ENCODE measurements around the gene PCF11.

PCF11 gene

GRCh38 chr11:83159902-83160865 is 3.3 kb downstream of the PCF11 start:
- peak overlapping the region; percentile 71 to 100 (median 99) for H3K27ac Mint-ChIP-seq
- peaks cover 48% of the 10 kb centered on the region for H3K36me3 Mint-ChIP-seq (ENCODE audit: low read depth)
- H3K4me3 Mint-ChIP-seq = peak overlapping the region; percentile 98 to 100 (median 99)
- no peak for TF ChIP-seq CTCF (IDR thresholded peaks at IDR 0.05; ENCODE audit: unreplicated experiment in 3 of 3)
- H3K9me3 Mint-ChIP-seq = no peaks in the 10 kb centered on the region
- peaks cover 30% of the 10 kb centered on the region for H3K4me1 Mint-ChIP-seq
- H3K27me3 Mint-ChIP-seq (ENCODE audit: low read depth) = no peaks in the 10 kb centered on the region

GRCh38 chr11:83161610-83162199 is 4.8 kb downstream of the PCF11 start:
- peaks cover 10% of the 10 kb centered on the region for H3K9me3 Mint-ChIP-seq
- peak overlapping the region in 2 of 3 experiments; percentile 34 to 52 for H3K4me3 Mint-ChIP-seq
- H3K4me1 Mint-ChIP-seq = peaks cover 30% of the 10 kb centered on the region
- TF ChIP-seq CTCF (IDR thresholded peaks at IDR 0.05; ENCODE audit: unreplicated experiment in 3 of 3) = no peak
- peaks cover 63% of the 10 kb centered on the region for H3K36me3 Mint-ChIP-seq (ENCODE audit: low read depth)
- H3K27me3 Mint-ChIP-seq (ENCODE audit: low read depth) = no peaks in the 10 kb centered on the region
- H3K27ac Mint-ChIP-seq = peak overlapping the region in 2 of 3 experiments; percentile 31 to 33

- Mint-ChIP-seq H3K36me3 (ENCODE audit: low read depth) (peaks cover 70% of the 10 kb centered on the region), H3K9me3 (peaks cover 10% of the 10 kb centered on the region), H3K27ac (no peak overlapping the region), H3K4me3 (no peak overlapping the region), H3K27me3 (ENCODE audit: low read depth) (no peaks in the 10 kb centered on the region), H3K4me1 (peaks cover 30% of the 10 kb centered on the region)
- no peak for TF ChIP-seq CTCF (IDR thresholded peaks at IDR 0.05; ENCODE audit: unreplicated experiment in 3 of 3)
Observed at GRCh38 chr11:83162377-83162776, 5.4 kb downstream of the PCF11 start.

- Mint-ChIP-seq H3K36me3 (ENCODE audit: low read depth) (peaks cover 90% of the 10 kb centered on the region), H3K4me3 (no peak overlapping the region), H3K27ac (no peak overlapping the region), H3K4me1 (peaks cover 27% of the 10 kb centered on the region), H3K27me3 (ENCODE audit: low read depth) (no peaks in the 10 kb centered on the region), H3K9me3 (peaks cover 14% of the 10 kb centered on the region)
- no peak for TF ChIP-seq CTCF (IDR thresholded peaks at IDR 0.05; ENCODE audit: unreplicated experiment in 3 of 3)
Observed at GRCh38 chr11:83166193-83166866, 9.4 kb downstream of the PCF11 start.

GRCh38 chr11:83168756-83169155 is 11.8 kb downstream of the PCF11 start:
- H3K36me3 Mint-ChIP-seq (ENCODE audit: low read depth) = peaks cover 81% of the 10 kb centered on the region
- H3K4me1 Mint-ChIP-seq = peaks cover 25% of the 10 kb centered on the region
- no peaks in the 10 kb centered on the region for H3K27me3 Mint-ChIP-seq (ENCODE audit: low read depth)

More at GRCh38 chr11:83168756-83169155, 11.8 kb downstream of the PCF11 start:
- Mint-ChIP-seq H3K9me3 (peaks cover 14% of the 10 kb centered on the region), H3K27ac (no peak overlapping the region), H3K4me3 (no peak overlapping the region)
- TF ChIP-seq CTCF (IDR thresholded peaks at IDR 0.05; ENCODE audit: unreplicated experiment in 3 of 3) = no peak

Measured in nephron (organoid).